GM19238 (cell line): Measurements from ENCODE around the gene OST4.

Experiments used
- DNase-seq: peaks from one replicate; pipeline ENCODE4 v3.0.0; 2011; ENCODE audit warnings: low spot score; ENCODE audit not compliant: insufficient read length

OST4 gene

DNA sequence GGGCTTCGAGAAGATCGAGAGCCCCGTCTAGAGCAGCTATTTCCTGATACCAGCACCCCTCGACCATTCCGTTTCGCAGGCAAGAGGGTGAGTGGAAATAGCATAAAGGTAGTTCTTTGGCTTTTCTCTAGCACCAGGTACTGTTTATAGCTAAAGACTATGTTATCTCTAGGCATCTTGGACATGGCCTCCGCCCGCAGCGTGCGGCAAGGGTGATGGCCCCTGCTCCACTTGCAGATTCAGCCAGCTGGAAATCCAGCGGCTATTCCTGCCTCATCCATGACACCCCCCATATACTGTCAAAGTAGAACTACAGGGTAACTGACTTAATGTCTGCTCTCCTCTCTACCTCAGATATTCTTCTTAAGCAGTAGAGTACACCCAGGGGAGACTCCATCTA, 16.7 kb downstream of the OST4 start:
- DNase-seq: no peak

DNA sequence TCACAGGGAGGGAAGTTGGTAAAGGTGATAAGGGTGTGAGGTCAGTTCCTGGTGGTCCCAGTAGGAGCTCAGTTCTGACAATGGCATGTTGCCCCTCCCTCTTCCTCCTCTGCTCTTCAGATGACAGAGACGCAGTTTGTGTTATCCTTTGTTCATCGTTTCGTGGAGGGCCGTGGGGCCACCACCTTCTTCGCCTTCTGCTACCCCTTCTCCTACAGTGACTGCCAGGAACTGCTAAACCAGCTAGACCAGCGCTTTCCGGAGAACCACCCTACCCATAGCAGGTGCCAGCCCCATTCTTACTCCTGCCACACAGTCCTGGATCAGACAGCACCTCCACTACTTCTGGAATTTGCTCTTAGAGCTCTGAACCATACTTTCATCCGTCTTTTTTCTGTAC, 17.7 kb downstream of the OST4 start:
- DNase-seq: no peak

DNA sequence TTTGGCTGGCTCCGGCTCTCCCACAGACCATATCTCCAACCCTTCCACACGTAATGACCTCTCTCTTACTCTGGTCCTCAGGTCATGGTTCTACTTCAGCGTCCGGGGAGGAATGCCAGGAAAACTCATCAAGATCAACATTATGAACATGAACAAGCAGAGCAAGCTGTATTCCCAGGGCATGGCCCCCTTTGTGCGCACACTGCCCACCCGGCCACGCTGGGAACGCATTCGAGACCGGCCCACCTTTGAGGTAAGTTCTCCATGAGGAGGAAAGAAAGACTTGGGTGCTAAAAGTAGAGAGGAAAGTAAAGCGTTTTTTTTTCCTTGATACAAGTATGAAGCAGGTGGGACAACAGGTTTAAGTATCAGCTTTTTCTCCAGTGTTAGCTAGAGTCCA, 18.1 kb downstream of the OST4 start:
- DNase-seq: no peak

DNA sequence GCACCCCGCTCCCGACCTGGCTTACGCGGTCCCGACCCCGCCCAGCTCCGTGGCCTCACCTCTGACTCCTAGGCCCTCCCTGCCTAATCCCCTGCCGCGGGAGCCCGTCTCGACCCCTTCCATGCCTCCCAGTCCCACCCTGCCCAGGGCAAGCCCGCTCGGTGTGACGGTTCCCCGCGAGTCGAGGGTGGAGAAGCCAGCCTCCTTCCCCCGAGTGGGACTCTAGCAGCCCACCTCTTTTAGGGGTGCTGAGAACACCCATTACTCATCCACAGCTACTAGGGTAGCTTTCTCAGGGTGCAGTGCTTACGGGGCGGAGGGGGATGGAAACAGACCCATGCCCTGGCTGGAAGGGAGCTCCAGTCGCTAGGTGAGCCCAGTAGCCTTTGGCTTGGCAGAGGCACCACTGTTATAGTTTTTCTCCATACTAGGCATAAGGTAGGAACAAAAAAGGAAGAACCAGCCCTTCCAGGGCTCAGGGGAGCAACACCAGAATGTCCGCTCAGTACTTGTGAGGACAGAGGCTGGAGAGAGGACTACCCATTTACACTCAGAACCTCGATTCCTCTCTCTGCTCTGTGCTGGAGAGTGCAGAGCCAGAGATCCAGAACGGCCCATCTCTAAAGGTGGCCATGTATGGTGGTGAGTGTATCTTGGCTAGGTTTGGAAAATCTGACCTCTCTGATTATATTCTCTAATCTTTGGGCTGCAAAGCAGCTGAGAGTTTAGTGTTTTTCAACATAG, 19.4 kb downstream of the OST4 start:
- no peak for DNase-seq

DNA sequence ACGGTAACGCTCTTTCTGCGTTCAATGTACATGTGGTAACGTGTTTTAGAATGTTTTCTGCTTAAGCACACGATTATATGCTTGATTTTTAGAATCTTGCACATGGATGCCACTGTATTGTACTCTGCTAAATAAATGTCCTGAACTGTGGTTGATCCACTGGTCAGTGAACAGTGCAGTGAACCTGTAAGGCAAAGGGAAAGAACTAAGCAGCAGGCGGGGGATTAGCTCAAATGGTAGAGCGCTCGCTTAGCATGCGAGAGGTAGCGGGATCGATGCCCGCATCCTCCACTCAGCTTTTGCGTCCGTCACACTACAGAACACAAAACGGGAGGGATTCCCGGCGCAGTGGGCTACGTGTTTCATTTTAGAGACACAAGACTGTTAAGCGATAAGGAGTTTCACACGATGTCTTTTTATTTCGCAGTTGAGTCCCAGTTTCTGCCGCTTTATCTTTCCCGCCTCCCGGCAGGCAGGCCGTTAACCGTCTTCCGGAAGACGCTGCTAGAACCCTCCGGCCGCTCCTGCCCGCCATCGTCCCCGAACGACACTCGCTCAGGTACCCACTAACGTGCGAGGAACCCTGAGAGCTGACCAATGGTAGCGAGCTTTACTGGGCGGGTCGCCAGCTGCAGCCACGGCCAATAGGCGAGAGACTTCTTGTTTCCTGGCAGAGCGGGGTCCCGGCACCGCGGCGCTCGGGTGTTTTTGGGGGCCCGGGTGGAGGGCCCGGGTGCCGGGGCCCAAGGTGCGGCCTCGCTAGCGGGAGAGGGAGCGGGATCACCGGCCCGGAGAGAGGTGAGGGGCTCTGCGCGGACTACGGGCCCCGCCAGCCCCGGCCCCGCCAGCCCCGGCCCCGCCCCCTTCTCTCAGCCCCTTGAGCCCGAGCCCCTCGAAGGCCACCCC, 20.2 kb downstream of the OST4 start, which contains the start of gene AGBL5:
Gene AGBL5, plus strand, starts transcription at position 673 of the 906 bp plus-strand sequence. CDS start 1,291 bp downstream, outside the sequence.
- DNase-seq: peak; percentile 99

DNA sequence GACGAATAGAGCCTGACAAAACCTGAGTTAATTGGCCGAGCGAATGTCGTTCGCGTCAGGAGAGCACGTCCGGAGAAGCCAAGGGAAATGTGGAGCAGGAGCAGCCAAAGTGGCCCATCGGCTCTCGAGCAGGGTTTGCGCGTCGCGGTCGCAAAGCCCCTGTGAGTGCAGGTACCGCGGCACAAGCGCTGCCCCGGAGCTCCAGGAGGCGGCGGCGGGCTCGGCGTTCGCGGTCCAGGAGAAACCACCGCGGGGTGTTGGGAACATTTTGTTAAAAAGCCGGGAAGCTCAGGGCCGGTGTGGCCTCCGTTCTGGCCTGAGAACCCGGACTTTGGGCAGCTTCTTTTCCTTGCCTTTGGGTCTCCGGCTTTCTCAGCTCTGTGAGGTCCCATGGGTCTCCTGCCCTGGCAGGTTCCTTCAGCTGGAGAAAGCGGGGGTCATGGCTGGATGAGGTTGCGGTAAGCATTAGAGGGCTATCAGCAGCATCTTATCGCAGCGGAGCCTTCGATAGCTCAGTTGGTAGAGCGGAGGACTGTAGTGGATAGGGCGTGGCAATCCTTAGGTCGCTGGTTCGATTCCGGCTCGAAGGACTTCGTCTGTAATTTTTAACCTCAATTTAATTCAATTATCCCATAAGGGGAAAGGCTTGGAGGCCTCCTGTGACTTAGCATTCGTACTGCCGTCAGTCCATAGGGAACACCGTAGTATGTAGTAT, 21.0 kb downstream of the OST4 start:
- DNase-seq: peak; percentile 84

DNA sequence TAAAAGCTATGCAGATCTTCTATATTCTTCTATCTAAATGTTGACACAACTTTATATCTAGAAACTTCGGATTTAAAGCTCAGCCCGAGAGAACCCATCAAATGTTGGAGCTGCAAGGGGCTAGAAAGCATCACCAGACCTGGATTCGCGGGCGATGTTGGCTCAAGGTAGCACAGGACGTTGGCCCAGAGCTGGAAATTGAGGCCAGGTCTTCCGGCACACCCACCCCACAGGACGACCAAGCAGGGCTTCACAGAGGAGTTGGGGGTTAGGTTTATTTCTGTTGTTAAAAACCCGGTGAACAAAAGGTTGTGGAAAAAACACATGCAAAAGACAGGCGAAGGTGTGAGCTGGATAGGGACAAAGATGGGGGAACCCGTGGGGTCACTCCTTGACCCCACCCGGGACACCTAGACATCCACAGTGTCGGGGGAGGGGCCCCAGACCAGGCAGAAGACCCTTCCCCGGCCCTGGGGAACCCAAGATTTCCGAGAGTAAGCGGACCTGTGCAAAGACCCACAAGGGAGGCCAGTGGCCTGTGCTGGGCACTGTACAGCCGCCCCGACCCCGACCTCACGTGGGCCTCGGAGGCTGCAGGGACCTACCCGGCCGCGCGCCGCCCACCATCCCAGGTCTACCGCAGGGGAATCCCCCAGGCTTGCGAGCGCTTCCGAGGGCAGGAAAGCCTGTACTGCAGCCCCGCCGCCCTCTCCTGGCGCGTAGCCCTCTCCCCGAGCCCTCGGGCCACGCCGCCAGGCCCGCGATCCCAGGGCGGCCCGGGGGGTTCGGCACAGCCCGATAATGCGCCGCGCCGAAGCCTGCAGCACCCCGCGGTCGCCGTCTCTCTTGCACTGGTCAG, 21.8 kb downstream of the OST4 start:
- DNase-seq: peak; percentile 66

DNA sequence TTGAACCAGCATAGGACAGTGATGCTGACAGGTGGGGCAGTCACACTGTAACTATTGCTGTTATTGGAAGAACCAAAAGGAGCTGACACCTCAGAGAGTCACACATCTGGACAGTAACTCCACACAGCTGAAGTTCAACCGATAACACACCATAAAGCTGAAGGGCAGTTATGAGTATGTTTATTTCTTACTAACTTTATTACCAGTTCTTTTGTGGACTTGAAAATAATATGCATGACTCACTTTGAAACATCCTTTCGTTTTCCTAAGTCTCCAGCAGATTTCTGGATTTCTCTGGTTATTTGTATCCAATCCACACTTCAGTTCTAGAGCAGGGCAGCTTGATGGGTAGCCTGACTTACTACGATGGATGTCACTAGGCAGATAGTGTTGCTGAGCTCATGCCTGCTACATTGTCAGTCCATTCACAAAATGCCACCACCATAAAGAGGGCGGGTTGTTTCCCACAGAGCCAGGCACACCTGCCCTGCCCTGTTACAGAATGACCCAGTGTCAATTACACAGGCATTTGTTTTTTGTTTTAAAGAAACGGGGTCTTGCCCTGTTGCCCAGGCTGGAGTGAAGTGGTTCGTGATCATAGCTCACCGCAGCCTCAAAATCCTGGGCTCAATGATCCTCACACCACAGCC, 28.3 kb downstream of the OST4 start:
- no peak for DNase-seq

DNA sequence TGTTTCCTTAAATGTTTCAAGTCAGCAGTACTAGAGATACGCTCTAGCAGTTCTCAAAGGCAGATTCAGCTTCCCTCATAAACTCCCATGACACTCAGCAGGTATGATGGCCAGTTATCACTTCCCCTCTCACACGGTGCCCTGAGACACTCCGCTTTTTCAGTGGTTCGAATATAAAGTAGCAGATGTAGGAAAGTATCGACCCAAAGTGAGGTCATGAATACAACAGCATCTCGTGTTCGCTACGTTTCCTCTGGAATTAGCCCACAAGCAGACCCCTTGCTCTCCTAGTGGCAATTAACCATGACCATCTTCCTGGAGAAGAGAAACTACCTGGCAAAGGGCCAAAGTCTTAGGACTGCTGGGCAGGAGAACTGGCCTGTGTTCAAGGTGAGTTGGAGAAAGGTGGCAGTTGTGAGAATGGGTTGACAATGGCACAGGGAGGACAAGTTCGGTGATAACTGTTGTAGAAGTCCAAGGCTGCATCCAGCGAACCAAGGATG, 29.2 kb downstream of the OST4 start:
- peak; percentile 40 for DNase-seq

DNA sequence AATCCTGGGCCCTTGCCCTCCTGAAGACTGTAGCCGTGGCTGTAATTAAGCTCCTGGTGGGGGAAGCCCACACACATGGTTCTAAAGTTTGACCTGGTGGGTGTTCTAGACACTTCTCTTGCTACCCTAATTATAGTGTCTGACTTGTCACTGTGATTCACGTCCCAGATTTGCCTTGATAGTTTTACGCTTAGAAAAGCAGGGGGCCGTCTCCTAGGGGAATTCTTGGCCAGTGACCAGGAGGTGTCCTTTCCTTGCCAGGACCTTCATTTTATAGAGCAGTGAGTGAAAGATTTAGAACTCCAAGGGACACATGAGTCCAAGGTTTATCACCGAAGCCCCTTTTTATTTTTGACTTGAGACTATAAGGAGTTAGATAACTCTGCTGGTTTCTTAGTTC, 29.7 kb downstream of the OST4 start:
- DNase-seq: no peak

DNA sequence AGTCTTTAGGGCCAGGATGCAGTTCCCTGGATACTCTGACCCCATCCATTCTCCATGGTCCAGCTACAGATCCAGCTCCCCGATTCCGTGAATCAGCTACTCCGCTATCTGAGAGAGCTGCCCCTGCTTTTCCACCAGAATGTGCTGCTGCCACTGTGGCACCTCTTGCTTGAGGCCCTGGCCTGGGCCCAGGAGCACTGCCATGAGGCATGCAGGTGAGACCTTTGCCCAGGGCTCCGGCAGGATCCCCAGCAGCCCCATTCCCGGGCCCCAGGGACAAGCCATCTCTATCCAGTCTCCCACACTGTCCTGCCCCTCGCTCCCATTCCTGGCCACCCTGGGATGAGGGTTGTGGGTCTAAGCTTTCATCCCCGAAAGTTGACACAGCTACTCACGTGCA, 31.2 kb downstream of the OST4 start:
- DNase-seq: no peak

DNA sequence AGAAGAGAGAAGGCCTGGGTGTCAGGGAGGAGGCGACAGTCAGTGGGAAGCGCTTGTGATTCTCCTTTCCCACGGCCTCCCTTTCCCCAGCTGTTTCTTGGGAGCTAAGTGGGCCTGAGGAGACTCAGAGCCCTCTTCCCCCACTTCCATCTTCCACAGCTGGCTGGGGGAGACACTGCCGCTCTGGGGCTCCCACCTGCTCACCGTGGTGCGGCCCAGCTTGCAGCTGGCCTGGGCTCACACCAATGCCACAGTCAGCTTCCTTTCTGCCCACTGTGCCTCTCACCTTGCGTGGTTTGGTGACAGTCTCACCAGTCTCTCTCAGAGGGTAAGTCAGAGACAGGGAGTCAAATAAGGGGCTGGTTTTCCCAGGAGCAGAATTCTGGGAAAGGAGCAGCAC, 31.6 kb downstream of the OST4 start:
- no peak for DNase-seq

DNA sequence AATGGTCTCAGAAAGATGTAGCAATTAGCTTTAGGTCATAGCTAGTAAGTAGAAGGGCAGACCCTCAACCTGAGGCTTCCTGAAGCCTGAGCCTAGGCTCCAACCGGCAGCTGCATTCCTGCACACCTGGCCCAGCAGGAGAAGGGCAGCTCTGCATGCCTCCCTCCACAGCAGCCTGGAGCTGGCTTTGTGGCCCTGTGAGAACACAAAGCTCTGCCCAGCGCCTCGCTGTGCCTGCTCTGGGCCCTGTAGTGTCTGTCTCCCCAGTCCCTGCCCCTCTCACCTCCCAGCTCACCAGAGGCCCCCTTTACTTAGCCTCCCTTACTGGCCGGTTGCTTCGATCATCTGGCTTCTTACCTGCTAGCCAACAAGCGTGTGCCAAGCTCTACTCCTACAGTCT, 32.0 kb downstream of the OST4 start:
- DNase-seq: no peak

DNA sequence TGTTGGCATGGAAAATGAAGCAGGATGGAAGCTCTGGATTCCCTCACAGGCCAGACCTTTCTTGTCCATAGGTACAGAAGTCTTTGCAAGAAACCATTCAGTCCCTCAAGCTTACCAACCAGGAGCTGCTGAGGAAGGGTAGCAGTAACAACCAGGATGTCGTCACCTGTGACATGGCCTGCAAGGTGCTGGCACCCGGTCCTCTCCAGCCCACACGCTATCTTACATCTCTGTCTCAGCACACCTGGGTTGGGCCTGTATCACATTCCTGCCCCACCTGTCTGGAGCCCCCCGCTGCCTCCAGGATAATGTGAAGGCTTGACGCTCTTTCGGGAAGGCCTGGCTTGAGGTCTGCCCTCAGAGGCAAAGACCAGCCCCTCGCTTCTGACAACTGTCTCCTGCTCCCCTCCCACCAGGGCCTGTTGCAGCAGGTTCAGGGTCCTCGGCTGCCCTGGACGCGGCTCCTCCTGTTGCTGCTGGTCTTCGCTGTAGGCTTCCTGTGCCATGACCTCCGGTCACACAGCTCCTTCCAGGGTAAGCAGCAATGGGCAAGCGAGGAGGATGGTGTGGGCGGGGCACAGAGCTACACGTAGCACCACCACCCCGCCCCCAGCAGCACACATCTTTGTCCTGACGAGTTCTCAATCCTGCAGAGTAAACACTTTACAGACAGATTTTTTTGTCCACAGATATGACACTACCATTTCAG, 32.7 kb downstream of the OST4 start:
- DNase-seq: no peak

DNA sequence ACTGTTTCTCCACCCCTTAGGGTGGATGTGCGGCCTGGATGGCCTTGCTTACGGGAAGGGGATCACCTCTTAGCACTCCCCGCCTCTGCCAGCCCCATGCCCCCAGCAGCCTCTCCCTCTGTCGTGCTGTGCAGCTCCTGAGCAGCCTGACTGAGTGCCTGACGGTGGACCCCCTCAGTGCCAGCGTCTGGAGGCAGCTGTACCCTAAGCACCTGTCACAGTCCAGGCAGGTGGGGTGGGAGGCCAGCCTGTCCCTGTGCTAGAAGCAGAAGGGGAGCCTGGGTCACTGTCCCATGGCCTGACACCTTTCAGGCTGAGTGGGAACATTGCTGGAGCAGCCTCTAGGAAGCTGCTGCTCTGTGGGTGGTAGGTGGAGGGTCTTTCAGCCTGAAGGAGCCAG, 33.4 kb downstream of the OST4 start:
- DNase-seq: no peak

DNA sequence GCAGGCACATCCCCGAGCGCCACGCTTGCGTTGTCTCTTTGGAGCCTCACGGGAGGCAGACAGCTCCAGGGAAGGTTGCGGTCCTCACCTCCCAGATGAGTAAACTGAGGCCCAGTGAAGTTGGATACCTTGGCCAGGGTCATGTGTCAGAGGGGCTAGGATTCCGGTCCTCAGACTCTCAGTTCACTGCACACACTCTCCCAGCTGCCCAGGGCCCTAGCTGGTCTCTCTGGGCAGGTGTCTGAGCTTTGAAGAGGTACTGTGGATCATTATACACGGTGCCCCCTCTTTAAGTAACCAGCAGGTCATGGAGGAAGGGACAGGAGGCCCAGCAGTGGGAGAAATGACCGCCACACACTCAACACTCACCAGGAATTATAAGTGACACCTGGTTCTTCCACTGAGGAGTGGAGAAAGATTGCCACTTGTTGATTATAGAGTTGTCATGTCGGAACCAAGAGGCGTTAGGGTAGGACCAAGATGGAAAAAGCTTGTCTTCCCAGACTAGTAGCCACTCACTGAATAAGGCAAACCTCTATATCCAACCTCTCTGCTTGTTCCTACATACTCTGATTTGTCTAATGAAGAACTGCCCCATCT, 38.1 kb downstream of the OST4 start:
- no peak for DNase-seq

DNA sequence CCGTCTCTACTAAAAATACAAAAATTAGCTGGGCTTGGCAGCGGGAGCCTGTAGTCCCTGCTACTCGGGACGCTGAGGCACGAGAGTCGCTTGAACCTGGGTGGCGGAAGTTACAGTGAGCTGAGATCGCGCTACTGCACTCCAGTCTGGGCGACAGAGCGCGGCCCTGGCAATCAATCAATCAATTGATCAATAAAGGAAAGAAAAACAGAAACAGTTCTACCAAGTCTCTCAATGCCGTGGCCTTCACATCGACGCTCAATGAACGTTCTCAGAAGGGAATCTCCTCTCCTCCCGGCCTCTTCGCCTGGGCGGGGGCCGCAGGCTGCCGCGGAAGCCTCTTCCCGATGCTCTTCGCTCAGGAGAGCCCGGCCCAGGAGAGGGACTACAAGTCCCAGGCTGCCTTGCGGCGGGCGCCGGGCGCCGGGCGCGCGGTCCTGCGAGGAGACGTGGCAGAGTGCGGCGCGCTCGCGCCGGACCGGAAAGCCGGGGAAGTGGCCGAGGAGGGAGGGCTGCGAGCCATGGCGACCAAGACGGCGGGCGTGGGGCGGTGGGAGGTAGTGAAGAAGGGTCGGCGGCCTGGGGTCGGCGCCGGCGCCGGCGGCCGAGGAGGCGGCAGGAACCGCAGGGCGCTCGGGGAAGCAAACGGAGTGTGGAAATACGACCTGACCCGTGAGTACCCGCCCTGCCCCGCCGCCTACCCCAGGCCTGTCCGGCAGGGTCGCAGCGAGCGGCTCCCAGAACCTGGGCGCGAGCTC, 38.8 kb downstream of the OST4 start, which contains the start of gene TMEM214:
Gene TMEM214, plus strand, starts transcription at position 471 of the 758 bp plus-strand sequence. Its CDS starts 51 bp downstream, at position 522.
- peak; percentile 97 for DNase-seq

DNA sequence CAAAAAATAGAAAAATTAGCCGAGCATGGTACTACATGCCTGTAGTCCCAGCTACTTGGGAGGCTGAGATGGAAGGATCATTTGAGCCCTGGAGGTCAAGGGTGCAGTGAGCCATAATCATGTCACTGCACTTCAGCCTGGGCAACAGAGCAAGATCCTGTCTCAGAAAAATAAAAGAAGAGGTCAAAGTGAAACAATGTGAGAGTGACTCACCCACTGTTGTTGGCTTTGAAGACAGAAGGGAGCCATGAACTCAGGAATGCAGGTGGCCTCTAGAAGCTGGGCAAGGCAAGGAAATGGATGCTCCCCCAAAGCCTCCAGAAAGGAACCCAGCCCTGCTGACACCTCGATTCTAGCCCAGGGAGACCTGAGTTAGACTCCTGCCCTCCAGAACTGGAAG, 42.4 kb downstream of the OST4 start:
- DNase-seq: no peak
